Measurements from ENCODE around the gene RHBDL1.
"Not testable (repeated sequence)": the region's sequence is repeated elsewhere in the genome, so short reads cannot be mapped to it uniquely, and the experiment has no call there.

Gene RHBDL1

DNA sequence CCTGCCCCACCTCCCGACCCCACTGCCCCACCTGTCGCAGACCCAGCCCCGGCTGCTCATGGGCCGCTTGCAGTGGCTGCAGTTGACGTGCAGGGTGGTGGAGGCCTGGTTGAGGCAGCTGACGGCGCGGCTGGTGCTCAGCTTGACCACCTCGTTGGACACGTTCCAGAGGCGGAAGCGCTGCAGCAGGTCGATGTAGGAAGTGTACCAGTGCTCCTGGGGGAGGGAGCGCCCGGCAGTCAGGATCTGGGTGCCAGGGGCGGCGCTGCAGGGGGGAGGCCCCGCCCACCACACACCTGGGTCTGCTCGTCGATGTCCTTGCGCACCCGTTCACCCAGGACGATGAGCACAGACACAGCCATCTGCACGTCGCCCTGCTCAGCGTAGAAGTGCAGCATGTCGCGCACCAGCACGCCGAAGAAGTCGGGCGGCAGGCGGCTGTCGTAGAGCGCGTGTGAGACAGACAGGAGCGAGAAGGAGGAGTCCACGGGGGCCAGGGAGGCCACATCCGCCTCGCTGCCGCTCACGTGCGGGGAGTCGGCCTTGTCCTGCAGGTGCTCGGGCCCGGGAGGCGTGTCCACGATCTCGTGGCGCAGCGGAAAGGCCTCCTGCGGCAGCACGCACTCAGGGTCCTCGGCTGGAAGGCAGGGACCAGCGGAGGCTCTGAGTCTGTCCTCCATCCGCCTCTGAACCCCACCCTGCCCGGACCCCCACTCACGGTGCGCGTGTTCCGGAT, 9.7 kb downstream of the RHBDL1 start:
- DNase-seq (ENCODE audit: low read depth, low spot score), result no peak

DNA sequence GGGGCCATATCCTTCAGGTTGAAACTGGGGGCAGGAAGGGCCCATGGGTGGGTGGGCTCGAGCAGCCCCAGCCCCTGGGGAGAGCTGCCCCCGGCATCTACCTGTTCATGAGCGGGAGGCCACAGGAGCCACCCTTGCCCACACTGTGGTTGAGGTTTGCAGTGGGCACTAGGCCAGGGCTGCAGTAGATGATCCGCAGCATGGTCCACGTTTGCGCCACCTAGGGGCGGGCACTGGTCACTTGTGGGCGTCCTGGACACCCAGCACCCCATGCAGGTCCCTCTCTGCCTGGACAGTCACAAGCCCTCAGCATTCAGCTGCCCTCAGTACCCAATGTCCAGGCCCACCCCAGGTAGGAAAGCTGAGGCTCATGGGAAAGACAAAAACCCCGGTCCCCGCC, 10.5 kb downstream of the RHBDL1 start:
- DNase-seq (ENCODE audit: low read depth, low spot score), result no peak

DNA sequence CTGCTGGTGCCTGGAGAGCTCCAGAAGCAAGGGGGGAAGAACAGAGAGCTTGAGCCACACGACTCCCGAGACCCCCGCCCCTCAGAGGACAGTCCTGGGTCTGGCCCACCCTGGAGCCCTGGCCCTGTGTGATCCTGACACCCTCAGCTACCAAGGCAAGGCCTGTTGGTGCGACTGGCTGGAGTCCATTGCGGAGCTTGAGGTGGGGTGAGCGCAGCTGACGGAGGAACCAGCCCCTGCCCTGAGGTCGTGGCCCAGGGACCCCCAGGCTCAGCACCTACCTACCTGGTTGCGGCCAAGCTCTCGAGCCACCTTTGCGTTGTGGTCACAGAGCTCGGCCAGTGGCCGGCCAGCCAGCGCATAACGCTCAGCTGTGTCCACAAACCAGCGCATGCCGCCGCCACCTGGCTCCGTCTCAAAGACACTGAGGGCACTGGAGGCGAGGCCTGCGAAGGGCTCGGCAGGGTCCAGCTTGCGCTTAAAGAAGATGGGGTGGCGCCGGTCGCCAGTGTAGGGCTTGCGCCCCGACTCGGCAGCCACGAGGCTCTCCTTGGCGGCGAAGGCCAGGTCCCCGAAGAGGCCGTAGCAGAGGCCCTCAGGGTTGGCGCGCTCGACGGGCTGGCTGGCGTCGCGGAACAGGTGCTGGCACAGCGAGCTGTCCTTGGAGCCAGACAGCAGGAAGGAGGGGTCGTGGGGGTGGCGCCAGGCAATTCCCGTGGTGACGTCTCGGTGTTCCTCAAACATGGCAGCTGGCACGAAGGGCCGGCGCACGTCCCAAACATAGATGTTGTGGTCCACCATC, 11.2 kb downstream of the RHBDL1 start:
- no peak for DNase-seq (ENCODE audit: low read depth, low spot score)

DNA sequence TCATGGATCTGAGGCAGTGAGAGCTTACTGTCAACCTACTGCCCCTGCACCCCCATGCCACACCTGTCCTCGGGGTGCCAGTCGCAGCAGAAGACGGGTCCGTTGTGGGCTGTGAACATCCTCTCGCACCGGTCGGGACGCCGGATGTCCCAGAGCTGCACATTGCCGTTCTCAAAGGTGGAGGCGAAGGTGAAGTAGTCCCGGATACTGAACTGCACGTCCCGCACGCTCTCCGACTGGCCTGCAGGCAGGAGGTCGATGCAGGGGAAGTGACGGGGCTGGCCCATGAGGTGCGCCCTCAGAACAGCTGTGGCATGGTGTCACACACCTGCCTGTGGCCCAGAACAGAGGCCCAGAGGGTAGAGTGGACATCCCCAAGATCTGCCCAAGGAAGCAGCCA, 12.0 kb downstream of the RHBDL1 start:
- no peak for DNase-seq (ENCODE audit: low read depth, low spot score)

DNA sequence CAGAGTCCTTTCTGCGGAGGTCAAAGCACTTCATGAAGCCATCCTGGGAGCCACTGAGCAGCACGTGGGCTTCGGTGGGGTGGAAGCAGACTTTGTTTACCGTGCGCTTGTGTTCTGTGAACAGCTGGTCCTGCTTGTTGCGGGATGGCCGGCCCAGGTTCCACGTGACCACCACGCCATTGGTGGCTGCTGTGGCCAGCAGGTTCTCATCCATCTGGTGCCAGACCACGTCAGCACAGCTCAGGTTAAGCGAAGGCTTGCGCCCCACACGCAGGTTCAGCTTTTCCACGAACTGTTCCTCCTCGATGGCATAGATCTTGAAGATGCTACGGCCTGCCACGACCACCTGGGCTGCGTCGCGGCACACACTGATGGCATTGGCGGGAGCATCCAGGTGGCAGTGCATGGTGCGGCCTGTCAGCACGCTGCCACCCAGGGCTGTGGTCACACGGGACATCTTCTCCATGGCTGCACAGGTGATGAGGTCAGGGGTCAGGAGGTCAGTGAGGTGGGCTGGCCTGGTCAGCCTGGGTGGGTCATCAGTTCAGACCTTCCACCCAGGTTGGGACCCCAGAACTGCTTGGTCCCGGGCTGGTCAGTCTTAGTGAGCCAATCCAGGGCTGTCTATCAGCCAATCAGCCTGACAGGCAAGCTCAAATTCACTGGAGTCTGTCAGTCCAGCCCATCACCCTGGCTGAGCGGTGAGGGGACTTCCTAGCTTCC, 13.9 kb downstream of the RHBDL1 start:
- DNase-seq (ENCODE audit: low read depth, low spot score), result no peak

DNA sequence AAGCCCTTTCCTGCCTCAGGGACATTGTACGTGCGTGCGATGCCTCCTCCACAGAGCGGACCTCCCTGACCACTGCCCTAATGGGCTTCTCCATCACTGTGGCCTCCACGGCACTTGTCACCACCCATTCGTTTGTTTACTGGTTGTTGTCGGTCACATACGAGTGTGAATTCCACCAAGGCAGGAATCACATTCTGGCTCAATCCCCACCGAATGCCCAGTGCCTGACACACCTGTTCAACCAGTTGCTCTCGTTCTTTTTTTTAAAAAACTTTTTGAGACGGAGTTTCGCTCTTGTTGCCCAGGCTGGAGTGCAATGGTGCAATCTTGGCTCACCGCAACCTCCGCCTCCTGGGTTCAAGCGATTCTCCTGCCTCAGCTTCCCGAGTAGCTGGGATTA, 15.8 kb downstream of the RHBDL1 start:
- DNase-seq (ENCODE audit: low read depth, low spot score), result not testable (repeated sequence)

DNA sequence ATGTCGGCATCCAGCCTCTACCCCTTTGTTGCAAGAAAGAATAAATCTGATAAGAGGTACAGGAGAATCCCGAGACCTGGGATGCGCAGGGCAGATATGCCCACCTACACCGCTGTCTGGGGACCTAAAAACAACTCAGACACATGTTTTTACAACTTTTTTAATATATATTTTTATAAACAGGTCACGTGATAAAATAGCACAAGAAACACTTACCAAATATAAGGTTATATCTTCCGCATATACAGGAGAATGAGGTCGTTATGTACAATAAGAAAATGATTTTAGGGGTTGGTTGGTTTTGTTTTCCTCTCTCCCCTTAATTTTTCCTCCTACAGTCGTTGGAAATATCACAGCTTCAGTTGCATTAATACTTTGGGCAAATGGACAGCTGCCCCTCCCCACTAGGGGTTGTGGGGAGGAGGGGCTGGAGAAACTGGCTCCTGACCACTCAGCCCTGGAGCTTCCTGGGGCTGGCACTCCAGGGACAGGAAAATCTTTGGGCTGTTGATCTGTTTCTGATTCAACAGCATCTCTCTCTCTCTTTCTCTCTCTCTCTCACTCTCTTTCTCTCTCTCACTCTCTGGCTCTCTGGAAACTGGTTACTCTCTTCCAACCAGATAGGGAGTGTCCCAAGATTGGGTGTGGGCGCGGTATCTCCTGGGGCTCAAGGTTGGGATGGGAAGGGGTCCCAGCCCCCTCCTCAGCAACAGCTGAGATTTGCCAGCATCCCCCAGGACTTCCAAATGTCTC, 17.1 kb downstream of the RHBDL1 start:
- no peak for DNase-seq (ENCODE audit: low read depth, low spot score)

DNA sequence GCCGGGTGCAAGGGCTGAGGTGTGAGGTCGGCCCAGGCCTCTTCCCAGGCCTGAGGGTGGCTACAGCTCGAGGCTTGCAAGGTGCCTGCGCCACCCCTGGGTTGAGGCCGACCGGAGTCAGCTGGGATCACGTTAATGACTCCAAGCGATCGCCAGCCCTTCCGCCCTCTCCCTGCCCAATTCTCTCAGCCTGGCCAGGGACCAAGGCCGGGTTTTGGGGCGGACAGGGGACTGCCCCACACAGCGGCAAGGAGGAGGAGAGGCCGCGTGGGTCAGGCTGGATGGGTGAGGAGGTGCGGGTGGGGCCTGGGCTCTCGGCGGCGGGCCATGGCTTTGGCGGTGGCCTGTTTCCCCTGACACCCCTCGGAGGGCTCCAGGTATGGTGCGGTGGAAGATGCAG, 17.9 kb downstream of the RHBDL1 start:
- no peak for DNase-seq (ENCODE audit: low read depth, low spot score)

DNA sequence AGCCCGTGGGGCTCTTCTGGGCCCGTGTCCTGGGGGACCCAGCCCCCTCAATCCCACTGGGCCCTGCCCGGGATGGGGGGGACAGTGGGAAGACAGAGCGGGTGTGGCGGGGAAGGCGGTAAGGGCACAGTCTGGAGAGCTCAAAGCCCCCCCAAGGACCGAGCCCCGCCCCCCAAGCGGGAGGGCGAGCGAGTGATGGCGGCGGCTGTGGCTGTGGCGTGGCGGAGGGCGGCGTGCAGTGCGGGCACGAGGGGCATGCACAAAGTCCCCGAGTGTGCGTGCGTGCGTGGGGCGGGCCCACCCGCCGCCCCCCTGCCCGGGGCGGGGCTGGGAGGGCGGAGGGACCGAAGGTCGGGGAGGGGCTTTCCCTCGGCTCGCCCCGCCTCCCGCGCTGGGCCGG, 18.3 kb downstream of the RHBDL1 start:
- no peak for DNase-seq (ENCODE audit: low read depth, low spot score)

DNA sequence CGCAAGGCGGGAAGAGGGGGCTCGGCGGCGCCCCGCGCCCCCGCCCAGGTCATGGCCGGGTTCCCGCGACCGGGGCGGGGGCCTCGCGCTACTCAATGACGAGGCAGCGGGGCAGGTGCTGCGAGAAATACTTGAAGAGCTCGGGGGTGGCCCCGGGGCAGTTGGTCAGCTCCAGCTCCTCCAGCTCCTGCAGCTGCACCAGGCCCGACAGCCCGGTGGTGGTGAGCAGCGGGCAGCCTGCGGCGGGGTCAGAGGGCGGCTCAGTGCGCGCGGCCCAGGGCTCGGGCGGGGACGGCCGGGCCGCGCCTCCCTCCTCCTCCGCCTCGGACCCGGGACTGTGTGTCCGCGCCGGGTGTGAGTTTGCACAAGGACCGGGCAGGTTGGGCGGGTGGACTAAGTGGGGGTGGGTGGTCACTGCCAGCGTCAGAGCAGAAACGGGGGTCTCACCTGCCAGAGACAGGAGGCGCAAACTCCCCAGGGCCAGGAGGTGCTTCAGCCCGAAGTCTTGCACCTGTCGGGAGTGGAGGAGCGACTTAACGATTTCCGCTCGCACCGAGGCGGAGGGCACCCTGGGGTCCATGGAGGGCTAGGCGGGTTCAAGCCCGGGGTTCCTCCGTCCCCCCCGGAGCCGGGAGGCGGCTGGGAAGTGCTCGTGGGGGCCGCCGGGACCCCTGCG, 18.9 kb downstream of the RHBDL1 start:
- no peak for DNase-seq (ENCODE audit: low read depth, low spot score)

DNA sequence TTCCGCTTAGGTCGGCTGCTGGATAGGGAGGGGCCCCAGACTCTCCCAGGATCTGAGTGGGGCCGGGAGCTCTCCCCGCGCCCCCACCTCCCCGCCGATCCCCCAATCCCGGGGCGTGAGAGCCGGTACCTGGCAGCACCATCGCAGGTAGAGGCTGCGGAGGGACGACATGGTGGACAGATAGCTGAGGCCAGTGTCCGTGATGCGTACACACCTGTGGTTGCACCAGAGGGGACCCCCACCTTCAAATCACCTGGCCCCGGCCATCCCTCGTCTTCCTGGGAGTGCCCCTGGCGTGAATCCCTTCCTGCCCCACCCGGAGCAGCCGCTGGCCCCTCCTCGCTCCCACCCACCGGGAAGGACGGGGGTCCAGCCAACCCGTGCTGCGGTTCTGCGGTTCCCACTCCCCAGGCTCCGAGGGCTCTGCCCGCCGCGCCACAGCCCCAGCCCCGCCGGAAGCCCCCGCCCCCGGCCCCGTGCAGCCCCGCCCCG, 19.4 kb downstream of the RHBDL1 start:
- no peak for DNase-seq (ENCODE audit: low read depth, low spot score)

DNA sequence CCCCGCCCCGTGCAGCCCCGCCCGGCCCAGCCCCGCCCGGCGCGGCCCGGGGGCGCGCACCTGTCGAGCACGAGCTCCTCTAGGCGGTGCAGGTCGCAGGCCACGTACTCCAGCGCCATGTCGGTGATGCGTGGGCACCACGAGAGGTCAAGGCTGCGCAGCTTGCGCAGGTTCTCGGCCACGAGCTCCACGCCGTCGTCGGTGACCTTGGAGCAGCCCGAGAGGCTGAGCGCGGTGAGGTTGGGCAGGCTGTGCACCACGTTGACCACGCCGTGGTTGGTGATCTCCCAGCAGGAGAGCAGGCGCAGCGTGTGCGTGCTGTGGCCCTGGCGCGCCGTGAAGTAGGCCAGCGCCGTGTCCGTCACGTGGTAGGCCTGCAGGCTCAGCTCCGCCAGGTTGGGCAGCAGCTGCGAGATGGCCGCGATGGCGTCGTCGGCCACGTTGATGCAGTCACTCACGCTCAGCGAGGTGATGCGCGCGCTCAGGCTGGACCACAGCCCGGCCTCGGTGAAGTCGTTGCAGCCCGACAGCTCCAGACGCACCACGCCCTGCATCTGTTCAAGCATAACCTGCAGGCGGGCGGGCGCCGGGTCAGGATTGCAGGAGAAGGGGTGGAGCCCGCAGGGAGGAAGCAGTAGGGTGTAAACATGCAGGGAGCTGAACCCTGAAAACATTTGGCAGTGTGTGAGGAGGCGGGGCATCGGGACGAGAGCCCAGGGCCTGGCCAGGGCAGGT, 20.1 kb downstream of the RHBDL1 start:
- DNase-seq (ENCODE audit: low read depth, low spot score), result peak; percentile 40

DNA sequence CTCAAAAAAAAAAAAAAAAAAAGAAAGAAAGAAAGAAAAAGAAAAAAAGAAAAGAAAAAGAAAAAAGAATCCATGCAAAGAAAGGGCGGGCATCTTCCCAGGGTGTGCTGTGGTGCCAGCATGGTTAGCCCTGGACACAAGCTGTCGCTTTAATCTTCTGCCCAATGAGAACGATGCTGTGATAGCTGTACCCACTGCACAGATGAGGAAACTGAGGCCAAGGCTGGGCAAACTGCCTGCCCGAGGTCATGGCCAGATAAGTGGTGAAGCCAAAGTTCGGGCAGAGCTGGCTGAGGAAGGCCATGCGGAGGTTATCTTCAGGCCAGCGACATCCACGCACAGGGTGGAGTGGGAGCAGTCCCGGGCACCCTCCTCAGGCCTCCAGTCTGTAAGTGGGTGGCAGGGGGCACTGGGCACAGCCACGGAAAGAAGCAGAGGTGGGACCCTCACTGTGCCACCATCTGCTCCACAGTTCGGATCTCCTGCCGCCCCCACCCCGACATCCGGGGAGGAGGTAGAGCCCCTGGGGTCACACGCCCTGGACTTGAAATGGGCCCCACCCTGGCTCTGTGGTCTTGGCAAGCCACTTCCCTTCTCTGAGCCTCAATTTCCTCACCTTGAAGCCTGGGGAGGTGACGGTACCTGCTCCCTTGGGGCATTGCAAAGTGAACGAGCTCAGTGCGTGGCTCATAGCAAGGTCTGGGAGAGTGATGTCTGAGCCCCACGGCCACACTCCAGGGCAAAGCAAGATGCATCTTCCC, 23.6 kb downstream of the RHBDL1 start:
- no peak for DNase-seq (ENCODE audit: low read depth, low spot score)

DNA sequence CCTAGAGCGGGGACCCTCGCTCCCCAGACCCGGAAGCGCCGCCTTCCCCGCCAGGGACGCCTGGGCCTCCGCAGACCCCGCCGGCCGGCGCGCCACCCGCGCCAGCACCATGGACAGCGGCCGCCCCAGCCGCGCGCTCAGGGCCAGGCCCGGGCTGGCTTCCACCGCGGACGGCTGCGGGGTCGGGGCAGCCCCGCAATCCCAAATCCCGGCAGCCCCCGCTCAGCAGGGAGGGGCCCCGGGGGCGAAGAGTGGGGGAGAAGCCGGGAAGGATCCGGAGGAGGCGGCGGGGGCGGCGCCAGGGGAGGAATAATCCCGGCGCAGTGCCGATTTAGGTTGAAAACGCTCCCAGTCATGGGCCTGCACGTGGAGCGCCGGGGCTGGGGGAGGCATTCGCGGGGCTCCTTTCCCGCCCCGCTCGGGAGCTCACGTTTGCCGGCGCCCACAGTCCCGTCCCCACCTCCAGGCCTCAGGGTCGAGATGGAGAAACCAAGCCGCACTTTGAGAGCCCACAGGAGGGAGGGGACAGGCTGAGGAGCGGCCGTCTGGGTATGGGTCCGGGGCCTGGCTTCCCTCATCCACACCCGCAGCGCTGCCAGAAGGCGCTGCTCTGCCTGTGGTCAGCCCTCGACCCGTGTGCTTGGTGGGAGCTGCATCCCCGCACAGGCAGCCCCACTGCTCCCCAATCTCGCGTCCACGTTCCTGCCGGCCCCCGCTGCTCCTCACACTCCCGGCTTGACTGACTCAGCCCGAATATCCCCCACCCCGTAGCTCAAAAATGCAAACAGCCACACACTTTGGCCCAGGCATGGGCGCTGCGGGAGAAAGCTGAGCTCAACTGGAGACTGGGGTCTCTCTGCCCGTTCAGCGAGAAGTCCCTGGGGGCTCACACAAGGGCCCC, 25.5 kb downstream of the RHBDL1 start:
- no peak for DNase-seq (ENCODE audit: low read depth, low spot score)

DNA sequence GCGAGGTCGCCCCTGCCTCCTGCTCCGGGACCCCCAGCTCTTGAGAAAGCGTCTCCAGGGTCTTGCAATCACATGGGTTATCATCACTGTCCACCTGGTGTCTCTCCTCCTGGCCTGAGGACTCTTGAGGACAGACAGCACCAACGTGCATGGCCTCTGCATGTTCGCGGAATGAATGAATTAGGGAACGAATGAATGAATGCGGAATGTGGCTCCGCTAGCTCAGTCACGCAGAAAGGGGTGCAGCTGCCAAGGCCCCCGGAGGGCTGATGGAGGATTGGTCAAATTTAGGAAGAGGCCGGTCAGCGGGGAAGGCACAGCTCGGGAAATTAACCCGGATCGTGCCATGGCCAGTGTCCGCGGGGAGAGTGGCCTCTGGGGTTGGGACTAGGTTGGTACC, 26.9 kb downstream of the RHBDL1 start:
- DNase-seq (ENCODE audit: low read depth, low spot score), result no peak

DNA sequence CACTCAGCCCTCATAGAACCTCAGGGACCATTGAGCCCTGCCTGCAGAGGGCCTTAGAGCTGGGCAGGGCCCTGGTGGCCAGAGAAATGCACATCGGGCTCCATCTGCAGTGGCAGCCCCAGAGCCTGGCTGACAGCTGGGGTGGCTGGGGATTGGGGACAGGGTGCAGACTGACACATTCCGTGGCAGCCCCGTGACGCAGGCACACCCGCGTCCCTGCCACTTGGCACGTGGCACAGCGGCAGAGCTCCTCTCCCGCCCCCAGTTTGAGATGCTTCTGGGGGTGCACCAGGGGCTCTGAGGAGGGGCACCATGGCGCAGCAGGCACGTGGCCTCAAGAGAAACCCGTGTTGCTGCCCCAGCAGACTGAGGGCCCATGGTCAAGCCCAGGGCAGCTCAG, 27.9 kb downstream of the RHBDL1 start:
- DNase-seq (ENCODE audit: low read depth, low spot score), result no peak

DNA sequence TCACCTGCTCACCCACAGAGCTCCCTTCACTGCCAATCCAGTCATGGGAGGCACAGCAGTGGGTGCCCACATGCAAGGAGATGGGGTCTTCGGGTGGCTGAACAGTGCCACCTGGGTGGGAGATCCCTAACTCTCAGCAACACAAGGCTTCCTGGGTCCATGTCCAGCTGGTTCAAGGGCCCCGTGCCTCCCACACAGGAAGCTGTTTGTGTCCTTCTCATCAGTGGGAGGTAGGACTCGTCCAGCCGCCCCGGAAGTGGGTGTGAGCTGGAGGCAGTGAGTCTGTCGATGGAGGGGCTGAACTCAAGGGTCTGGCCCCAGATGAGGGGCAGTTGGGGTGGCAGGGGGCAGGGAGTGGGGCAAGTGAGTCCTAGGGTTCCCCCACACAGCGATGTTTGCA, 28.6 kb downstream of the RHBDL1 start:
- no peak for DNase-seq (ENCODE audit: low read depth, low spot score)

DNA sequence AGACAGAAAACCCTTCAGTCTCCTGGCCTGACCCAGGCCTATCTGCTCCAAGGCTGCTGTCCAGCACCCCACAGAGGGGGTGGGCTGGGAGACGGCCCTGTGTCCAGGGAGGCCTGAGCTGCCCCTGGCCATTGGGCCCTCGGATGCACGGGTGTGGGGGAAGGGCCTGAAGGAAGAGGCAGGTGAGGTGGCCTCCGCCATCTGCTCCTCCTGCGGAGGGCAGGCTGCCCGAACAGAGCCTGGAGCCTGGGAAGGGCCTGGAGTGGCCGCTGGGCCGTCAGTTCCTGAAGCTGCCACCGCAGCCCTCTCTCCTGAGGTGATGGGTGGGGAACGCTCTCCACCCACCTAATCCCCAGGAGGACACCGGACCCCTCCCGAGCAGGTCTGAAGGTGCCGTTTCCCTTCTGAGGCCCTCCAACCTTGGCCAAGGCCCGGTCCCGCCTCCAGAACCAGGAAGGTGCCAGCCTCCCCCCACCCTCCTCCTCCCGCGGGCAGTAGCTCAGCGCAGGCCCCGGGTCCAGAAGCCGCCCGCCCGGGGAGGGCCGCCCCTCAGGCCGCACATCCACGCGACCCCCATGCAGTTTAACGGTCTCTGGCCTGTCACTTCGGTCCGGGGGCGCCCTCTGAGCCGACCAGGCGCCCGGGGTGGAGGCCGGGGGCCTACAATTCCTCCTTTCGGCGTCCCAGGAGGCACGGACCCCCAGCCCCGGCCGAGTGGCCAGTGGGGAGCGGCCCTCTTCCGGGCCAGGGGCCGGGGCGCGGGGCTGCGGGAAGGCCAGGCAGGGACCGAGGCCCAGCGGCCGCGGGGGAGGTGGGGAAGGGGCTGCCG, 29.3 kb downstream of the RHBDL1 start:
- no peak for DNase-seq (ENCODE audit: low read depth, low spot score)

All from activated CD4-positive, CD25-positive, alpha-beta regulatory T cell treated with anti-CD3 and anti-CD28 coated beads, Interleukin-2, amount 50 U/mL, for 16 hours (primary cell).